Measurements from ENCODE around the gene RPS25.
"Not testable (repeated sequence)": the region's sequence is repeated elsewhere in the genome, so short reads cannot be mapped to it uniquely, and the experiment has no call there.

RPS25 gene

GRCh38 chr11:118998822-118999221, 19.3 kb downstream of the RPS25 start:
- TF ChIP-seq CTCF (IDR thresholded peaks at IDR 0.05; ENCODE audit: borderline replicate concordance, insufficient read depth, low read depth, low read length) = no peak
- peak overlapping the region; percentile 85 for H3K4me3 ChIP-seq (ENCODE audit: low read depth, low read length)

GRCh38 chr11:118998388-118998717, 19.8 kb downstream of the RPS25 start:
- TF ChIP-seq CTCF (IDR thresholded peaks at IDR 0.05; ENCODE audit: borderline replicate concordance, insufficient read depth, low read depth, low read length) = no peak
- H3K4me3 ChIP-seq (ENCODE audit: low read depth, low read length) = peak overlapping the region; percentile 85

- H3K4me3 ChIP-seq (ENCODE audit: low read depth, low read length) = peak within 1 kb of the TSS; percentile 85
These were observed 20.3 kb downstream of the RPS25 start, which contains the start of gene CENATAC for GRCh38 chr11:118997627-118998387. Gene CENATAC, plus strand, starts transcription at chr11:118998138. Its CDS starts 60 bp downstream, at chr11:118998198.

GRCh38 chr11:118996926-118997626, 21.1 kb downstream of the RPS25 start:
- peak overlapping the region; percentile 85 for H3K4me3 ChIP-seq (ENCODE audit: low read depth, low read length)
- peak; percentile 57 for TF ChIP-seq CTCF (IDR thresholded peaks at IDR 0.05; ENCODE audit: borderline replicate concordance, insufficient read depth, low read depth, low read length)

More at GRCh38 chr11:118997627-118998387, 20.3 kb downstream of the RPS25 start, which contains the start of gene CENATAC:
- TF ChIP-seq CTCF (IDR thresholded peaks at IDR 0.05; ENCODE audit: borderline replicate concordance, insufficient read depth, low read depth, low read length) = no peak

- not testable (repeated sequence) for H3K4me3 ChIP-seq (ENCODE audit: low read depth, low read length)
These were observed 26.6 kb downstream of the RPS25 start for GRCh38 chr11:118991486-118992038.

GRCh38 chr11:118988280-118988679, 29.9 kb downstream of the RPS25 start:
- TF ChIP-seq CTCF (IDR thresholded peaks at IDR 0.05; ENCODE audit: borderline replicate concordance, insufficient read depth, low read depth, low read length) = no peak
- no peak overlapping the region for H3K4me3 ChIP-seq (ENCODE audit: low read depth, low read length)

- no peak overlapping the region for H3K4me3 ChIP-seq (ENCODE audit: low read depth, low read length)
- no peak for TF ChIP-seq CTCF (IDR thresholded peaks at IDR 0.05; ENCODE audit: borderline replicate concordance, insufficient read depth, low read depth, low read length)
These were observed 33.3 kb downstream of the RPS25 start for GRCh38 chr11:118984825-118985224.

- not testable (repeated sequence) for H3K4me3 ChIP-seq (ENCODE audit: low read depth, low read length)
These were observed 33.8 kb downstream of the RPS25 start for GRCh38 chr11:118984337-118984736.

All from GM12875 (cell line).